KMS-11 (cell line): Measurements from ENCODE around the gene RPTOR.

ENCODE experiments used
- H2AFZ ChIP-seq: fragments of 200-600 bp; sonication (generic); 2 replicates; pipeline ENCODE4 v1.6.1; 2016; ENCODE audit warnings: antibody characterized with exemption, mixed run types, low read depth
- H3K27ac ChIP-seq: fragments of 200-600 bp; sonication (generic); 2 replicates; pipeline ENCODE4 v1.6.1; 2016; ENCODE audit warnings: mild to moderate bottlenecking, mixed run types
- H3K27me3 ChIP-seq: fragments of 200-600 bp; sonication (generic); 2 replicates; pipeline ENCODE4 v1.6.1; 2017; ENCODE audit warnings: mild to moderate bottlenecking, low read depth, mixed run types, moderate library complexity; ENCODE audit not compliant: insufficient read depth
- H3K36me3 ChIP-seq: fragments of 200-600 bp; sonication (generic); 2 replicates; pipeline ENCODE4 v1.6.1; 2017; ENCODE audit warnings: mild to moderate bottlenecking, mixed run types; ENCODE audit not compliant: insufficient read depth
- H3K4me1 ChIP-seq: fragments of 200-600 bp; sonication (generic); 2 replicates; pipeline ENCODE4 v1.6.1; 2016; ENCODE audit warnings: mild to moderate bottlenecking, low read depth, mixed run types; ENCODE audit not compliant: poor library complexity, severe bottlenecking
- H3K4me2 ChIP-seq: fragments of 200-600 bp; sonication (generic); 2 replicates; pipeline ENCODE4 v1.7.0; 2016; ENCODE audit warnings: mild to moderate bottlenecking, mixed run types
- H3K4me3 ChIP-seq: fragments of 200-600 bp; sonication (generic); IDR thresholded peaks from 2 replicates; pipeline ENCODE4 v1.6.1; 2017; ENCODE audit warnings: low read depth, low read length, mixed read lengths; ENCODE audit not compliant: insufficient read depth
- H3K79me2 ChIP-seq: fragments of 200-600 bp; sonication (generic); 2 replicates; pipeline ENCODE4 v1.6.1; 2016; ENCODE audit warnings: low read depth, mixed run types; ENCODE audit not compliant: insufficient read depth
- H3K9ac ChIP-seq: fragments of 200-600 bp; sonication (generic); 2 replicates; pipeline ENCODE4 v1.6.1; 2016; ENCODE audit warnings: mild to moderate bottlenecking, mixed run types
- H4K20me1 ChIP-seq: fragments of 200-600 bp; sonication (generic); 2 replicates; pipeline ENCODE4 v1.6.1; 2016; ENCODE audit warnings: mild to moderate bottlenecking, mixed run types; ENCODE audit not compliant: insufficient read depth
- TF ChIP-seq, protein P1 (sequence below): fragments of 200-600 bp; sonication (generic); conservative IDR thresholded peaks from 2 replicates; pipeline ENCODE4 v1.6.1; 2017; ENCODE audit warnings: low read depth, mild to moderate bottlenecking, antibody characterized with exemption, low read length, moderate library complexity, mixed read lengths

The RPTOR gene

DNA sequence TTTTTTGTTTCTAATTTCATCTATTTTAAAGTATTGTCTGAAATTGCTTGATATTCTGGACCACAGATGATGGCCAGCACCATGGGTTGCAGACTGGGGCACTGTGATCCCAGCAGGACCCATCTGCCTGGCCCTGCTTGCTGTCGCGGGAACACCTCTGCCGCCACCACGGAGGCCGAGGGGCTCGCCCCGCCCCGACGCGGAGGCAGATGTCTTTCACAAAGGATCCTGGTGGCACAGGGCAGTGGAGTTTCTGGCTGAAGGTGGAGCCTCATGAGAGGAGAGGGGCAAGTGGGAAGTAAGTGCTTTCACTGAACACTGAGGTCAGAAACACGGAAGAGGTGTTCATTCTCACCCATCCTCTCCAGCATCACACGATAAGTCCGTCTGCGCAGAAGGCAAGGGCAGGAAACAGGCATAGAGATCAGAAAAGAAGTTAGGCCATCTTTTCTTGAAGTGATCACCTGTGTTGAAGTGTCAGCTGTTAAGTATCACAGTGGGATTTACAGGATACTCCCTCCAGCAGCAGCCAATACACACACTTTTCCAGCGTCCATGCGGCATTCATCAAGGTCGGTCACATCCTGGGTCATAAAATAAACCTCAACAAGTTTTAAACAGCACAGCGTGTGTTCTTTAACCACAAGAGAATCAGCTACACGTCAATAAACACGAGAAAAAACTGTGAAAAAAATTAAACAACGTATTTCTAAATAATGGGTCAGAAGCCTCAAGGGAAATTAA, 194.5 kb downstream of the RPTOR start:
- Histone ChIP-seq H3K4me3 (no peak overlapping the region), H3K27me3 (no peaks in the 10 kb centered on the region), H3K9ac (no peak overlapping the region), H3K4me1 (peaks cover 6% of the 10 kb centered on the region), H3K36me3 (no peaks in the 10 kb centered on the region), H4K20me1 (no peaks in the 10 kb centered on the region), H3K4me2 (no peak overlapping the region), H3K27ac (no peak overlapping the region), H3K79me2 (no peaks in the 10 kb centered on the region), H2AFZ (no peak overlapping the region)
- TF ChIP-seq, protein P1, sequence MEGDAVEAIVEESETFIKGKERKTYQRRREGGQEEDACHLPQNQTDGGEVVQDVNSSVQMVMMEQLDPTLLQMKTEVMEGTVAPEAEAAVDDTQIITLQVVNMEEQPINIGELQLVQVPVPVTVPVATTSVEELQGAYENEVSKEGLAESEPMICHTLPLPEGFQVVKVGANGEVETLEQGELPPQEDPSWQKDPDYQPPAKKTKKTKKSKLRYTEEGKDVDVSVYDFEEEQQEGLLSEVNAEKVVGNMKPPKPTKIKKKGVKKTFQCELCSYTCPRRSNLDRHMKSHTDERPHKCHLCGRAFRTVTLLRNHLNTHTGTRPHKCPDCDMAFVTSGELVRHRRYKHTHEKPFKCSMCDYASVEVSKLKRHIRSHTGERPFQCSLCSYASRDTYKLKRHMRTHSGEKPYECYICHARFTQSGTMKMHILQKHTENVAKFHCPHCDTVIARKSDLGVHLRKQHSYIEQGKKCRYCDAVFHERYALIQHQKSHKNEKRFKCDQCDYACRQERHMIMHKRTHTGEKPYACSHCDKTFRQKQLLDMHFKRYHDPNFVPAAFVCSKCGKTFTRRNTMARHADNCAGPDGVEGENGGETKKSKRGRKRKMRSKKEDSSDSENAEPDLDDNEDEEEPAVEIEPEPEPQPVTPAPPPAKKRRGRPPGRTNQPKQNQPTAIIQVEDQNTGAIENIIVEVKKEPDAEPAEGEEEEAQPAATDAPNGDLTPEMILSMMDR: no peak

DNA sequence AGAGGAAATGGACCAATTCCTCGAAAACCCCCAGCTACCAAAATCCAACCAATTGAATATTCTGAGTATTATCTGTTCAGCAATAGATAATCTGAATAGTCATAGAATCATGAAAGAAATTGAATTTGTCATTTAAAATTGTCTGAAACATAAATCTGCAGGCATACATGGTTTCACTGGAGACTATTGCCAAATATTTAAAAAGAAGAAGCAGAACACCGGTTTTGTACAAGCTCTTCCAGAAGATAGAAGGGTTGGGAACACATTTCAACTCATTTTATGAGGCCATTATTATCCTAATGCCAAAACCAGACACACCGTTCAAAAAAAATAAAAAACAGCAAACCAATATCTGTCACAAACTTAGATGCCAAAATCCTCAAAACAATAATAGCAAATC, 195.5 kb downstream of the RPTOR start:
- Histone ChIP-seq H4K20me1 (no peaks in the 10 kb centered on the region), H3K4me2 (no peak overlapping the region), H3K79me2 (no peaks in the 10 kb centered on the region), H3K4me3 (no peak overlapping the region), H3K36me3 (no peaks in the 10 kb centered on the region), H2AFZ (no peak overlapping the region), H3K4me1 (peaks cover 6% of the 10 kb centered on the region), H3K9ac (no peak overlapping the region), H3K27me3 (no peaks in the 10 kb centered on the region), H3K27ac (no peak overlapping the region)
- TF ChIP-seq, protein P1: no peak

DNA sequence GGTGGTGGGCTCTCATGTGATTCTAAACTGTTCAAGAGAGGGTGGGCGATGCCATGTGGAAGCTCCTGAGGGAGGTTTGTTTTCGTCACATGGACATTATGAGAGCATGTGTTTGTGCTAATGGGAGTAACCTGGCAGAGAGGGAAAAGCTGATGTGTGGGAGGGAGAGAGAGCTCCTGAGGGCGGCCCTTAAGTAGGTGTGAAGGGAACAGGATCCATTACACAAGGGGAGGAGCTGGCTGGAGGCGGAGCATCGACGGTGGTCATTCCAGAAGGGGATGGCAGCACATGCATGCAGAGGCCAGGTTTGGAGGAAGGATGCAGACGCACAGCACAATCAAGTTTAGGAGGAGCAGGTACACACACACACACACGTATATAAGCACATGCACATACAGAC, 197.5 kb downstream of the RPTOR start:
- H3K4me1 ChIP-seq: peaks cover 5% of the 10 kb centered on the region
- H3K36me3 ChIP-seq: no peaks in the 10 kb centered on the region
- H3K79me2 ChIP-seq: no peaks in the 10 kb centered on the region

DNA sequence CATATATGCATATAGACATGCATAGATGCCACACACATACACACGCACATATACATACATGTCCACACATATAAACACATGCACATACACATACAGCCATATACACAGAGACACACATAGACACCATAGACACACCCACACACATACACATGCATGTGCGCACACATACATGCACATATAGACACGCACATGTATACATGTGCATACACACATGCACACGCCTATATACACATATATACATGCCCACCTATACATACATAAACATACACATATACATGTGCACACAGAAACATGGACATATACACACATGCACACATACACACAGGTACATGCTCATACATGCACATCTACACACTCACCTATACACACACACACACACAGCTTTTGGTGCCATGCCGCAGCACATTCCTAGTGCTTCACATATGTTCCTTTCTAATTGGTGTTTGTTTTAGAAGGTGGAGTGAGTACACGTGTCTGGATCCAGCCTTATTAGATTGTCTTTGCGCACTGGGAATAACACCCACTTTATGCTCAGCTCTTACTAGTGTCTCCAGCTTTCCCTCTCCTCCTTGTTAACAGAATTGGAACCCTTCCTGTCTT, 198.0 kb downstream of the RPTOR start:
- Histone ChIP-seq H3K79me2 (no peaks in the 10 kb centered on the region), H3K9ac (no peak overlapping the region), H3K4me1 (no peaks in the 10 kb centered on the region), H3K36me3 (no peaks in the 10 kb centered on the region), H3K27me3 (no peaks in the 10 kb centered on the region), H4K20me1 (no peaks in the 10 kb centered on the region), H3K27ac (no peak overlapping the region), H3K4me3 (no peak overlapping the region), H3K4me2 (no peak overlapping the region), H2AFZ (no peak overlapping the region)
- TF ChIP-seq, protein P1: no peak

More for the DNA sequence above, 197.5 kb downstream of the RPTOR start:
- H3K9ac ChIP-seq: no peak overlapping the region
- no peaks in the 10 kb centered on the region for H3K27me3 ChIP-seq
- no peak overlapping the region for H2AFZ ChIP-seq
- H3K4me3 ChIP-seq: no peak overlapping the region
- no peaks in the 10 kb centered on the region for H4K20me1 ChIP-seq
- TF ChIP-seq, protein P1: no peak
- no peak overlapping the region for H3K4me2 ChIP-seq
- no peak overlapping the region for H3K27ac ChIP-seq
